Pancreas (tissue), 10 donors: ENCODE results near the gene NRCAM. TPM values are rescaled to one million over a fixed set of nuclear protein-coding genes. Genes with fewer than 3 reads are reported as not detected.

Experiments used
- ATAC-seq, 4 donors: fragments of 200-7000 bp; cut with Tn5 transposase; one replicate each; pipeline versions ENCODE4 v1.8.0 to v1.9.1; 2020; ENCODE audit warnings: mild to moderate bottlenecking in 4 of 4, moderate library complexity in 4 of 4
- DNase-seq, 6 donors: peaks; one replicate each; pipeline ENCODE4 v3.0.0-alpha.2; 2020
- FAIRE-seq: peaks from 2 replicates; lab custom pipeline; 2012; peaks lifted over from hg19 to GRCh38; lab: Jason Lieb, UNC
- H3K27ac ChIP-seq, 4 donors: fragments of 200-600 bp; sonication (generic); 1 replicate in 3 of 4; 2 replicates in 1 of 4; pipeline versions ENCODE4 v1.5.0 to v1.8.0; 2020
- H3K27me3 ChIP-seq, 4 donors: fragments of 200-600 bp; one replicate each; pipeline ENCODE4 v1.8.0; 2021
- H3K36me3 ChIP-seq, 3 donors: fragments of 200-600 bp; sonication (generic) in 1 of 3; one replicate each; pipeline versions ENCODE4 v1.5.0 to v1.8.0; 2020 to 2021
- H3K4me1 ChIP-seq, 3 donors: fragments of 200-600 bp; one replicate each; pipeline ENCODE4 v1.8.0; 2021
- H3K4me3 ChIP-seq, 4 donors: fragments of 200-600 bp; sonication (generic) in 2 of 4; one replicate each; pipeline versions ENCODE4 v1.5.0 to v1.8.0; 2020 to 2021
- H3K9me3 ChIP-seq, 4 donors: fragments of 200-600 bp; one replicate each; pipeline ENCODE4 v1.8.0; 2021
- CTCF ChIP-seq, 4 donors: fragments of 200-600 bp; sonication (generic) in 3 of 4; IDR thresholded peaks; one replicate each; pipeline versions ENCODE4 v1.5.0 to v1.8.0; 2021; ENCODE audit warnings: antibody characterized with exemption in 4 of 4
- WGBS, 2 donors: extraction: QIAGEN DNeasy Blood & Tissue Kit; methylation state at CpG; one replicate each; pipeline ENCODE4 v1.1.7; 2013; 5-methylcytosine and 5-hydroxymethylcytosine counted together
- intact Hi-C, 3 donors: fragments of 100-400 bp; cut with DNase I; formaldehyde crosslinking; loops; one replicate each; pipeline versions ENCODE4 v1.11.1 to v1.14.2; 2022
- polyA plus RNA-seq, 2 donors: library from polyadenylated mRNA; stranded (reverse); fragments of 200-250 nt; gene quantifications; one replicate each; pipeline ENCODE4 v1.2.3, GENCODE V29; 2013
- total RNA-seq, 6 donors: library from RNA; stranded (reverse); fragmentation: NEBNext Ultra II Directional in 4 of 6; extraction: Animal tissue kit (Norgen Biotek cat#: 25700) in 4 of 6; gene quantifications; one replicate each; pipeline versions ENCODE4 v1.2.1 to v1.2.4, GENCODE V29; 2021 to 2023
- donor health status: healthy with polysubstance abuse.
- donor health status: DM: no; HTN: no; CAD: no; lungs with moderate emphysema.
- donor health status: DM: no; HTN: no; CAD: no.
- donor health status: control.
- donor health status: control.
- donor health status: Bipolar disorder and iron deficiency.
- donor health status: DM: yes; HTN: yes; CAD: no.
- donor health status: DM: no; HTN: no; CAD: no.
- donor health status: DM: no; HTN: no; CAD: no.
- donor health status: DM: yes; HTN: yes; CAD: no.

The NRCAM gene
- total and polyA plus RNA-seq, 8 donors = 14.1 to 53.6 (median 40.4) TPM

- H3K9me3 ChIP-seq = no peaks in the 10 kb centered on the region
- FAIRE-seq (no peak), ATAC-seq (no peak), DNase-seq (no peak)
- intact Hi-C loops = no loop called here
- TF ChIP-seq CTCF (IDR thresholded peaks at IDR 0.05) = no peak
- H3K36me3 ChIP-seq = no peaks in the 10 kb centered on the region
- no peak overlapping the region for H3K27ac ChIP-seq
- H3K4me1 ChIP-seq = peaks cover 7 to 27% (median 17%) of the 10 kb centered on the region in 3 donors
- 81 to 95% methylated on average over 9 of the region's 9 CpGs for WGBS, 2 donors
- H3K4me3 ChIP-seq = no peak overlapping the region
- H3K27me3 ChIP-seq = no peaks in the 10 kb centered on the region
Measured at GRCh38 chr7:108286290-108286904, 169.8 kb downstream of the NRCAM start.

GRCh38 chr7:108285778-108286177 is 170.5 kb downstream of the NRCAM start:
- WGBS, 2 donors = 73 to 86% methylated on average over 2 of the region's 2 CpGs
- H3K27ac ChIP-seq = no peak overlapping the region
- no peaks in the 10 kb centered on the region for H3K36me3 ChIP-seq
- ATAC-seq (no peak), FAIRE-seq (no peak), DNase-seq (no peak)
- H3K4me3 ChIP-seq = no peak overlapping the region
- no peaks in the 10 kb centered on the region for H3K27me3 ChIP-seq
- peaks cover 4 to 24% (median 13%) of the 10 kb centered on the region in 3 donors for H3K4me1 ChIP-seq
- H3K9me3 ChIP-seq = no peaks in the 10 kb centered on the region
- intact Hi-C loops = no loop called here
- TF ChIP-seq CTCF (IDR thresholded peaks at IDR 0.05) = no peak

GRCh38 chr7:108285003-108285368 is 171.2 kb downstream of the NRCAM start:
- TF ChIP-seq CTCF (IDR thresholded peaks at IDR 0.05) = no peak
- Histone ChIP-seq H3K4me3 (no peak overlapping the region), H3K4me1 (peaks cover 3 to 16% (median 11%) of the 10 kb centered on the region in 3 donors), H3K27ac (no peak overlapping the region), H3K27me3 (no peaks in the 10 kb centered on the region), H3K9me3 (no peaks in the 10 kb centered on the region), H3K36me3 (no peaks in the 10 kb centered on the region)
- intact Hi-C loops = no loop called here
- no peak for FAIRE-seq
- no peak for DNase-seq
- WGBS, 2 donors = 93 to 98% methylated on average over 2 of the region's 2 CpGs
- ATAC-seq = no peak

GRCh38 chr7:108284349-108285002 is 171.8 kb downstream of the NRCAM start:
- FAIRE-seq (no peak), DNase-seq (no peak), ATAC-seq (no peak)
- H3K36me3 ChIP-seq = no peaks in the 10 kb centered on the region
- no peak for TF ChIP-seq CTCF (IDR thresholded peaks at IDR 0.05)
- 89 to 92% methylated on average over 6 of the region's 6 CpGs for WGBS, 2 donors
- H3K9me3 ChIP-seq = no peaks in the 10 kb centered on the region
- intact Hi-C loops = no loop called here
- H3K27me3 ChIP-seq = no peaks in the 10 kb centered on the region
- peaks cover 3 to 12% (median 10%) of the 10 kb centered on the region in 3 donors for H3K4me1 ChIP-seq
- H3K27ac ChIP-seq = no peak overlapping the region
- no peak overlapping the region for H3K4me3 ChIP-seq

GRCh38 chr7:108283252-108283651 is 173.0 kb downstream of the NRCAM start:
- intact Hi-C loops = no loop called here
- H3K9me3 ChIP-seq = no peaks in the 10 kb centered on the region
- no peak overlapping the region for H3K27ac ChIP-seq
- peak in 1 of 4 donors; percentile 18 for ATAC-seq
- TF ChIP-seq CTCF (IDR thresholded peaks at IDR 0.05) = no peak
- no peak for FAIRE-seq
- H3K36me3 ChIP-seq = no peaks in the 10 kb centered on the region
- no peak for DNase-seq
- WGBS, 2 donors = 63 to 70% methylated on average over 3 of the region's 3 CpGs
- H3K27me3 ChIP-seq = no peaks in the 10 kb centered on the region
- H3K4me3 ChIP-seq = no peak overlapping the region
- peaks cover 3 to 10% (median 9%) of the 10 kb centered on the region in 3 donors for H3K4me1 ChIP-seq
